ENCODE measurements around the gene SLC45A1. TPM values are rescaled to one million over a fixed set of nuclear protein-coding genes. Genes with fewer than 3 reads are reported as not detected.

SLC45A1 gene
- total and polyA plus RNA-seq, 9 of the 15 experiments (the other 6 are each of a cell fraction or from before 2014, with no cell fraction given): not detected

DNA sequence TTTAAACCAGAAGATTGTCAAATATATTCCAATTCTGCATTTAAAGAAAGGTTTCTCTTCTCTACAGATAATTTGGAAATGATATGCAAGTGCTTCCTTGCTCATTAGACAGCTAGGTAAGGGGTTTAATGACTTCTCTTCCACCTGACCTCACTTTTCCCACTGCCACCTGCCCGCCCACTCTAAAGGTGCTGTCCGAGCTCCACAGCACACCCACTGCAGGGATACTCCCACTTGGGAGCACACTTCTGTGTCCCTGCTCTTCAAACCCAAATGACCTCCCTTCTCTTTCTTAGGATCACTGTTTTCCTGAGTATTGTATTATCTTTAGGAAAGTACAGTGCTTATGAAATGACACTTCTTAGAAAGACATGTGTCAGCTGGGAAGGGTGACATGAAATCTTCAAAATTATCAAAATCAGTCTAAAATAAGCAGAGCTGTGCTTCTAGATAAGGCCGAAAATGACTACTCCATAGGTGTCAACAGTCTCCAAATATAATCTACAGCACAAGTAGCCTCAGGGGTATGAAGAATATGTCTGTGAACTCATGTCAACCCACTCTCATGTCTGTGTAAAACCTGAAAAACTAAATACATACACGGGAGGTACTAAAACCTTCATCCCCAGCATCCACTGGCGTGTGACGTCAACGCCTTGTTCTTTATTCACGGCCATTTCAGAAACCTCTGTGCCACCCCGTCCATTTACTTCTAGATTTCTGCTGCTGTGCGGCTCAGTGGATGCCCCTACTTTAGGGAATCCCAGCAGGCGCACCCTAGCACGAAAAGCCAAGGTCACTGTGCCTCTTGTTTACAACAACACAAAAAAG is 71.0 kb downstream of the SLC45A1 start (continued):
- TF ChIP-seq PBX2 (CRISPR knock-in tag; IDR thresholded peaks at IDR 0.05; ENCODE audit: low read depth) (no peak), PBX2 (tag; conservative IDR thresholded peaks at IDR 0.05; ENCODE audit: low read depth) (peak; percentile 72), ZKSCAN8 (CRISPR knock-in tag; IDR thresholded peaks at IDR 0.05) (no peak), FOXA1 (IDR thresholded peaks at IDR 0.05; ENCODE audit: borderline replicate concordance) (no peak), ZNF707 (CRISPR knock-in tag; conservative IDR thresholded peaks at IDR 0.05) (no peak), TFAM (CRISPR knock-in tag; conservative IDR thresholded peaks at IDR 0.05) (no peak), SRSF3 (IDR thresholded peaks at IDR 0.05; ENCODE audit: insufficient read depth, low read length) (no peak), RNF219 (CRISPR knock-in tag; IDR thresholded peaks at IDR 0.05) (no peak), HMG20A (CRISPR knock-in tag; conservative IDR thresholded peaks at IDR 0.05) (no peak), DPF2 (IDR thresholded peaks at IDR 0.05) (peak; percentile 92), ARNT (IDR thresholded peaks at IDR 0.05) (peak in 1 of 2 experiments; percentile 84; a peak in 1 of 4 replicates), PHF8 (IDR thresholded peaks at IDR 0.05; ENCODE audit: borderline replicate concordance, low read length) (no peak), ZNF77 (CRISPR knock-in tag; IDR thresholded peaks at IDR 0.05) (no peak), GATA2 (CRISPR knock-in tag; IDR thresholded peaks at IDR 0.05) (peak; percentile 51), RAD51 (IDR thresholded peaks at IDR 0.05; ENCODE audit: borderline replicate concordance, low read depth) (no peak), PHB (CRISPR knock-in tag; IDR thresholded peaks at IDR 0.05) (no peak), ZNF41 (CRISPR knock-in tag; conservative IDR thresholded peaks at IDR 0.05) (no peak), WHSC1 (IDR thresholded peaks at IDR 0.05; ENCODE audit: low read length) (no peak), ARHGAP35 (IDR thresholded peaks at IDR 0.05; ENCODE audit: partially characterized antibody) (no peak)

Measured in K562 (cell line).